Measurements from ENCODE around the gene TBC1D16. TPM values are rescaled to one million over a fixed set of nuclear protein-coding genes. Genes with fewer than 3 reads are reported as not detected.

TBC1D16 gene
- total and polyA plus RNA-seq, 4 donors, result 16.7 to 38.8 (median 31.1) TPM

- Histone ChIP-seq H3K9me3 (ENCODE audit: control insufficient read depth, insufficient read depth, low read length) (no peaks in the 10 kb centered on the region), H3K36me3 (ENCODE audit: control insufficient read depth, insufficient read depth, low read length) (peaks cover 64% of the 10 kb centered on the region), H3K4me3 (ENCODE audit: low read depth, low read length) (no peak overlapping the region), H3K27ac (ENCODE audit: low read depth, low read length) (no peak overlapping the region), H3K27me3 (ENCODE audit: control insufficient read depth, insufficient read depth, low read length) (no peaks in the 10 kb centered on the region), H3K4me1 (ENCODE audit: control insufficient read depth, insufficient read depth, low read length) (peaks cover 77% of the 10 kb centered on the region)
- 78% methylated on average over 8 of the region's 13 CpGs for WGBS (ENCODE audit: insufficient coverage)
- DNase-seq (ENCODE audit: low read depth in 4 of 6, low spot score in 6 of 6), result no peak
These were observed 97.2 kb downstream of the TBC1D16 start for GRCh38 chr17:79938336-79939093.

GRCh38 chr17:79937391-79938335 lies 98.0 kb downstream of the TBC1D16 start:
- H3K36me3 ChIP-seq (ENCODE audit: control insufficient read depth, insufficient read depth, low read length), result peaks cover 55% of the 10 kb centered on the region
- H3K4me1 ChIP-seq (ENCODE audit: control insufficient read depth, insufficient read depth, low read length), result peaks cover 77% of the 10 kb centered on the region
- WGBS (ENCODE audit: insufficient coverage), result 30% methylated on average over 29 of the region's 37 CpGs
- no peak overlapping the region for H3K4me3 ChIP-seq (ENCODE audit: low read depth, low read length)
- DNase-seq (ENCODE audit: low read depth in 4 of 6, low spot score in 6 of 6), result peak in 2 of 6 donors; percentile 72 to 96
- H3K27ac ChIP-seq (ENCODE audit: low read depth, low read length), result no peak overlapping the region
- H3K9me3 ChIP-seq (ENCODE audit: control insufficient read depth, insufficient read depth, low read length), result no peaks in the 10 kb centered on the region
- H3K27me3 ChIP-seq (ENCODE audit: control insufficient read depth, insufficient read depth, low read length), result no peaks in the 10 kb centered on the region

- WGBS (ENCODE audit: insufficient coverage), result 48% methylated on average over 9 of the region's 16 CpGs
- DNase-seq (ENCODE audit: low read depth in 4 of 6, low spot score in 6 of 6), result no peak
- Histone ChIP-seq H3K27me3 (ENCODE audit: control insufficient read depth, insufficient read depth, low read length) (no peaks in the 10 kb centered on the region), H3K4me3 (ENCODE audit: low read depth, low read length) (no peak overlapping the region), H3K9me3 (ENCODE audit: control insufficient read depth, insufficient read depth, low read length) (no peaks in the 10 kb centered on the region), H3K4me1 (ENCODE audit: control insufficient read depth, insufficient read depth, low read length) (peaks cover 72% of the 10 kb centered on the region), H3K27ac (ENCODE audit: low read depth, low read length) (no peak overlapping the region), H3K36me3 (ENCODE audit: control insufficient read depth, insufficient read depth, low read length) (peaks cover 47% of the 10 kb centered on the region)
These were observed 98.9 kb downstream of the TBC1D16 start for GRCh38 chr17:79936641-79937381.

GRCh38 chr17:79936050-79936449 lies 99.6 kb downstream of the TBC1D16 start:
- Histone ChIP-seq H3K36me3 (ENCODE audit: control insufficient read depth, insufficient read depth, low read length) (peaks cover 40% of the 10 kb centered on the region), H3K9me3 (ENCODE audit: control insufficient read depth, insufficient read depth, low read length) (no peaks in the 10 kb centered on the region), H3K4me1 (ENCODE audit: control insufficient read depth, insufficient read depth, low read length) (peaks cover 74% of the 10 kb centered on the region), H3K27ac (ENCODE audit: low read depth, low read length) (no peak overlapping the region), H3K4me3 (ENCODE audit: low read depth, low read length) (no peak overlapping the region), H3K27me3 (ENCODE audit: control insufficient read depth, insufficient read depth, low read length) (peaks cover 5% of the 10 kb centered on the region)
- DNase-seq (ENCODE audit: low read depth in 4 of 6, low spot score in 6 of 6), result no peak
- WGBS (ENCODE audit: insufficient coverage), result 94% methylated on average over 13 of the region's 16 CpGs

GRCh38 chr17:79935197-79935885 lies 100.3 kb downstream of the TBC1D16 start:
- Histone ChIP-seq H3K9me3 (ENCODE audit: control insufficient read depth, insufficient read depth, low read length) (no peaks in the 10 kb centered on the region), H3K4me3 (ENCODE audit: low read depth, low read length) (no peak overlapping the region), H3K4me1 (ENCODE audit: control insufficient read depth, insufficient read depth, low read length) (peaks cover 74% of the 10 kb centered on the region), H3K27ac (ENCODE audit: low read depth, low read length) (no peak overlapping the region), H3K36me3 (ENCODE audit: control insufficient read depth, insufficient read depth, low read length) (peaks cover 33% of the 10 kb centered on the region), H3K27me3 (ENCODE audit: control insufficient read depth, insufficient read depth, low read length) (peaks cover 12% of the 10 kb centered on the region)
- no peak for DNase-seq (ENCODE audit: low read depth in 4 of 6, low spot score in 6 of 6)
- WGBS (ENCODE audit: insufficient coverage), result 68% methylated on average over 19 of the region's 19 CpGs

GRCh38 chr17:79934653-79934970 lies 101.1 kb downstream of the TBC1D16 start:
- 79% methylated on average over 6 of the region's 9 CpGs for WGBS (ENCODE audit: insufficient coverage)
- Histone ChIP-seq H3K4me1 (ENCODE audit: control insufficient read depth, insufficient read depth, low read length) (peaks cover 75% of the 10 kb centered on the region), H3K27ac (ENCODE audit: low read depth, low read length) (no peak overlapping the region), H3K9me3 (ENCODE audit: control insufficient read depth, insufficient read depth, low read length) (no peaks in the 10 kb centered on the region), H3K4me3 (ENCODE audit: low read depth, low read length) (no peak overlapping the region), H3K36me3 (ENCODE audit: control insufficient read depth, insufficient read depth, low read length) (peaks cover 26% of the 10 kb centered on the region), H3K27me3 (ENCODE audit: control insufficient read depth, insufficient read depth, low read length) (peaks cover 16% of the 10 kb centered on the region)
- DNase-seq (ENCODE audit: low read depth in 4 of 6, low spot score in 6 of 6), result no peak

GRCh38 chr17:79933863-79934652 lies 101.6 kb downstream of the TBC1D16 start:
- no peak overlapping the region for H3K27ac ChIP-seq (ENCODE audit: low read depth, low read length)
- peaks cover 21% of the 10 kb centered on the region for H3K36me3 ChIP-seq (ENCODE audit: control insufficient read depth, insufficient read depth, low read length)
- H3K27me3 ChIP-seq (ENCODE audit: control insufficient read depth, insufficient read depth, low read length), result peaks cover 17% of the 10 kb centered on the region
- H3K9me3 ChIP-seq (ENCODE audit: control insufficient read depth, insufficient read depth, low read length), result no peaks in the 10 kb centered on the region
- peaks cover 80% of the 10 kb centered on the region for H3K4me1 ChIP-seq (ENCODE audit: control insufficient read depth, insufficient read depth, low read length)
- DNase-seq (ENCODE audit: low read depth in 4 of 6, low spot score in 6 of 6), result no peak
- H3K4me3 ChIP-seq (ENCODE audit: low read depth, low read length), result no peak overlapping the region
- 76% methylated on average over 22 of the region's 22 CpGs for WGBS (ENCODE audit: insufficient coverage)

- Histone ChIP-seq H3K27ac (ENCODE audit: low read depth, low read length) (no peak overlapping the region), H3K36me3 (ENCODE audit: control insufficient read depth, insufficient read depth, low read length) (peaks cover 13% of the 10 kb centered on the region), H3K4me1 (ENCODE audit: control insufficient read depth, insufficient read depth, low read length) (peaks cover 71% of the 10 kb centered on the region), H3K4me3 (ENCODE audit: low read depth, low read length) (no peak overlapping the region), H3K9me3 (ENCODE audit: control insufficient read depth, insufficient read depth, low read length) (no peaks in the 10 kb centered on the region), H3K27me3 (ENCODE audit: control insufficient read depth, insufficient read depth, low read length) (peaks cover 20% of the 10 kb centered on the region)
- DNase-seq (ENCODE audit: low read depth in 4 of 6, low spot score in 6 of 6), result no peak
- WGBS (ENCODE audit: insufficient coverage), result 62% methylated on average over 7 of the region's 10 CpGs
These were observed 103.0 kb downstream of the TBC1D16 start for GRCh38 chr17:79932451-79933306.

All from spinal cord (tissue), 10 donors.